Erythroblast (primary cell): Measurements from ENCODE around the gene NAPA.

ENCODE experiments used
- DNase-seq, 2 experiments: peaks; one replicate each; lab custom pipeline; 2025; lab: John Stamatoyannopoulos, UW
- GATA1 ChIP-seq: IDR thresholded peaks from 2 replicates; pipeline ENCODE4 v1.6.1; 2011; ENCODE audit warnings: low read depth, mild to moderate bottlenecking, control low read depth, low read length, moderate library complexity
- POLR2A ChIP-seq: IDR thresholded peaks from 2 replicates; pipeline ENCODE4 v1.6.1; 2011; ENCODE audit warnings: mild to moderate bottlenecking, low read length

Gene NAPA

DNA sequence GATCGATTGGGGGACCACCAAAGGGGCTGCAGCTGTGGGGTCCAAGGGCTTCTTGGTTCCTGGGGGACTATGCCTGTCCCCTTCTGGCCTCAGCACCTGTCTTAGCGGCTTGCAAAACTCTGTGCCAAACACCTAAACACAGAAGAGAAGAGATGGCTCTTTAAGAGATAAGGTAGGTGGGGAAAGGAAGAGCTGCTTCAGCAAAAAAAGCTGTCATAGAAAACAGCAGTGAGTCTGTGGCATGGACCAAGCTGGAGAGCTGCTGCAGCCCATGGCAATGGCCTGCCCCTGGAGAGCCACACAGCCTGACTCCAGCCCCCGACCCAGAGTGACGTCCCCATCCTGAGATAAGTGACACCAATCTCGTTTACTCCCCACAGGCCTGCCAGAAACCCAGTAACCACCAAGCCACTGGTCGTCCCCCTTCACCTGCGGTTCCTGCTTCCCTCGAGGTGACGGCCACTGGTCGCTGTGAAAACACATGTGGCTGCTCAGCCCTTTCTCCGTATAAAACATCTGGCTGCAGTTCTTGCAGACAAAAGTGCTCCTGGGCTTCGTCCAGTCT lies 25.0 kb upstream of the NAPA start:
- TF ChIP-seq GATA1, result no peak
- TF ChIP-seq POLR2A, result no peak
- no peak for DNase-seq

DNA sequence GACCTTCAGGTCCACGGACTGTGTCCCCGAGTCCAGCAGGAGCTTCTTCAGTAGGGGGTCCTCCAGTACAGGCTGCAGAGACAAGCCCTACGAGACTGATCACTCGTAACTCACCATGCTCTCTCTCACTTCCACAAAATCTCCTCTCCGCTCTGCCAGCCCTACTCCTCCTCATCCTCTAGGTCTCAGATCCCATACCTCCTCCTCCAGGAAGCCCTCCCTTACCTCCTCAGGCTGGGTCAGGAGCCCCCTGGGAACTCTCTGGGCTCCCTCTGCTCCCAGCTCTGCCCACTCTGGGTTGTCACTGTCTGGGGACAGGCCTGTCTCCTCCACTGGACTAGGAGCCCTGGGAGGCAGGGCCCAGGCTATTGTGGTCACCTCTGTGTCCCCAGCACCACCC lies 23.9 kb upstream of the NAPA start:
- TF ChIP-seq POLR2A (no peak), GATA1 (no peak)
- no peak for DNase-seq

DNA sequence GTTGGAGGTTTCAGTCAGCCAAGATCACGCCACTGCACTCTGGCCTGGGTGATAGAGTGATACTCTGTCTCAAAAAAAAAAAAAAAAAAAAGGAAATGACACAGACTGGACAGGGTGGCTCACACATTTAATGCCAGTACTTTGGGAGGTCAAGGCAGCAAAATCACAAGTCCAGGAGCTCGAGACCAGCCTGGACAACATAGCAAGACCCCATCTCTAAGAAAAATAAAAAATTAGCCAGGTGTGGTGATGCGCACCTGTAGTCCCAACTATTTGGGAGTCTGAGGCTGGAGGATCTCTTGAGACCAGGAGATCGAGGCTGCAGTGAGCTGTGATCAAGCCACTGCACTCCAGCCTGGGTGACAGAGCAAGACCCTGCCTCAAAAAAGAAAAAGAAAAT lies 22.6 kb upstream of the NAPA start:
- DNase-seq, result no peak
- TF ChIP-seq POLR2A, result no peak
- TF ChIP-seq GATA1, result no peak

DNA sequence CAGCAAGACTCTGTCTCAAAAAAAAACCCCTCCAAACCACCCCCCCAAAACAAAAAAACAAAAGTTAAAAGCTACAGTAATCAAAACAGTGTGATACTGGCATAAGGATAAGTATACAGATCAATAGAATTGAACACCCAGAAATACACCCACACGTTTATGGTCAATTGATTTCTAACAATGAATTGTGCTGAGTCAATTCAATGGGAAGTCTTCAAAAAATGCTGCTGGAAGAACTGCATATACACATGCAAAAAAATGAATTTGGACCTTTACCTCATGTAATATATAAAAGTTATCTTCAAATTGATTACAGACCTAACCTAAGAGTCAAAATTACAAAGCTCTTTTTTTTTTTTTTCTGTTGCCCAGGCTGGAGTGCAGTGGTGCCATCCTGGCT lies 19.8 kb upstream of the NAPA start:
- no peak for TF ChIP-seq POLR2A
- no peak for TF ChIP-seq GATA1
- DNase-seq, result no peak

DNA sequence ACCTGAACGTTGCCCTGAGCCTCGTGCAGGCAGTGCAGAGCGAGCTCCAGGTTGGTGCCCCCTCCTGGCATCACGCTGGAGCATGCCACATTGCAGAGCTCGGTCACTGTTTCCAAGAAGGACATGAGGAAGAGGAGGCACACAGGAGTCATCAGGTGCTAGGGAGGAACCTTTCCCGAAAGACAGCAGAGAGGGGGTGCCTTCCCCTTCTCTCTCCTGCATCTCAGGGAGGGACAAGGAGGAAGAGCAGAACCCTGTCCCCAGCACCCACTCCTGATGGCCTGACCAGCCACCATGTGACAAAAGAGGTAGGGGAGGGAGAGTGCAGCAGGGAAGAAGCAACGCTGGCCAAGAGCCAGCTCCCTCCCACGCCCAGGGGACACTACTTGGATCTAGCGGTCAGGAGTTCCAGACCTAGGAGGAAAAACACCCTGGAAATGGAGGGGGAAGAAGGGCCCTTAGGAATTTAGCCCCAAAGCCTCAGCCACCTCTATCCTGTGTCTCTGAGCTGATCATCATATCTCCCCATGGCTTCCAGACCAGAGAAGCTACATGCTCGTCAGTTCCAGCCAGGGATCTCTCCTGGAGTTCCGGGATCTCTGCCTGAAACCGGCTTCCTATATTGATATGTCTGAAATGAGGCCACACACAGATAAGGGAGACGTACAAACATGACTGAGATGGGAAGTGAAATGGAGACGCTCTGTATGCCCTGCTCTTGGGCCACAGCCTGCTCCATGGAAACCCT lies 17.0 kb upstream of the NAPA start:
- TF ChIP-seq POLR2A (no peak), GATA1 (no peak)
- DNase-seq, result no peak

DNA sequence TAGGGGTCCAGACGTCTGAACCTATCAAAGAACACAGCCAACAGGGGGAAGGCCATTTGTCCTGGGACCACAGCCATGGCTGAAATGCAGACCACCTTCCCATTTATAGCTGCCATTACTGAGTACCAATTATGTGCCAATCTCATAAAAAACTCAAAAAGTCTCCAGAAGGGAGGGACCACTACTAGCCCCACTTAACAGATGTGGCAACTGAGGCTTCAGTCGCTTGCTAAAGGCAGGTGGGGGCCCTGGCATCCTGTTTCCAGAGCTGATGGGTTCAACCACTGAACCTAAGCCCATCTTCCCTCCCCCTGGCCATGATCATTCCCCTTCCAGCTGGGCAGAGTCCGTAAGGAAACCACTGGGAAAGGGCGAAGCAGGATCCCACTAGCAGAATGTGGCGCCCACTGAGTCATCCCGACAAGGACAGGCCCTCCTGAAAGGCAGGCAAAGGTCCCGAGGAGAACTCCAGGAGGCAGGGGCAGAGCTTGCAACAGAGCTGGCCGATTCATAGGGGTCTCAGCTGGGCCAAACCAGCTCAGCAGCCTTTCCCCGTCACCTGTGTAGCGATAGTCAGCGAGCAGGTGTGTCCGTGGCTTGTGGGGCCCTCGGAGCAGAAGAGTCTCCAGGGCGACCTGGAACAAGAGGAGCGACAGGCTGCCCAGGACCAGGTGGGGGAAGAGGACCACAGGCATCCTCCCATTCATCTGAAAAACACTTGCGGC lies 14.3 kb upstream of the NAPA start:
- no peak for DNase-seq
- TF ChIP-seq GATA1 (no peak), POLR2A (no peak)

DNA sequence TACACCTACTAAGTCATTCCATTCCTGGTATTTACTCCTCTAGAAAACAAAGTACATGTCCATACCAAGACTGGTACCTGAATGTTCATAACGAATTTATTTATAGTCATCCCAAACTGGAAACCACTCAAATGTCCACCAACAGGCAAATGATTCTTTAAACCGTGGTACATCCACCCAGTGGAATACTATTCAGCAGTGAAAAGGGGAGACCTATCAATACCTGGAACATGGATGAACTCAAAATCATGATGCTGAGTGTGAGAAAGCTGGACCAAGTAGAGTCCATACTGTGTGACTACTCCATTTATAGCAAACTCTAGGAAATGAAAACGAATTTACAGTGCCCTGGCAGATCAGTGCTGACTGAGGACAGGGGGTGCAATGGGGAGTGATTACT lies 11.9 kb upstream of the NAPA start:
- no peak for TF ChIP-seq GATA1
- TF ChIP-seq POLR2A, result no peak
- DNase-seq, result no peak

DNA sequence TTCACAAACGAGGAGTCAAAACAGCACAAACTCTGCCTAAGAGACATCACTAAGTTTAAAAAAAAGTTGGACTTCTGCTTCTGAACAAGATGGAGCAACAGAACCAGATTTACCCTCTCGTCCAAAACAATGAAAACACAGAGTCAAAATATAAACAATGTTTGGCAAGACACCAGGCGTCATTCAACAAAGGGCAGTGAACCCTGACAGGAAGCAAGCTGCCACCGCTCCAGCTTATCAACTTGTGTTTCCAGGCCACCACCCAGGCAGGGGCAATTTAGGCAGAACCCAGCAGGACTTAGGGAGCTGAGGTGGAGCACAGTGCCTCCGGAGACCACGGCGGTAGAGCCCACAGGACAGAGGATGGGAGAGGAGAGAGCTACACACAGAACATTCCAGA lies 8.6 kb upstream of the NAPA start:
- no peak for DNase-seq
- no peak for TF ChIP-seq GATA1
- no peak for TF ChIP-seq POLR2A

DNA sequence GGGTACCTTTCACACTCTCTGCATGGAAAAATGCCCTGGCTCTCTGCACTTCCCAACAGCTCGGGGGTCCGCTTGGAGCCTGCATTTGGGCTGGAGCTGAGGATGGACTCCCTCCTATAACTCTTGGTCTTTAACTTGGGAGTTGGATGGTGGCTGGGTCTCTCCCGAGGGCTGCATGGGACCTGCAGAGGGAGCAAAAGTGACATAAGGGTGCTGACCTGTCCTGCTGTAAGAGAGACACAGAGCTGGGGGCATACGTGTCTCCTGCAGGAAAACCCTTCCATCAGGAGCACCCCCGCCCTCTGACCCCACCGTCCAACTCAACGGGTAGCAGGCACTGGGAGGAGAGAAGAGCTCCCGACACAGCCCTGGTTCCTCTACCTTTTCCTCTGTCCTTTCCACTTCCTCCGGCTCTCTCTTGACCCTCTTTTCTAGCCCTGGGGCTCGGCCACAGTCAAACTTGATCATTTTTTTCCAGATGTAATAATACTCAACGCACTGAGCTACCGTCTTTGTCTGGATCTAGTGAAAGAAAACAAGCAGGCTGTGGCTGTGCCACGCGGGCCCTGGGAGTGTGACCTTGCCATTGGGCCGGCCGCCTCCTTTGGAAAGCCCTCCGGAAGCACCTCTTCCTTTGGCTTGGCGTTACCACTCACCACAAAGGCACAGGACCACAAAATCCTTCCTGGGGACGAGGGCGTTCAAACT lies 6.8 kb upstream of the NAPA start:
- TF ChIP-seq GATA1, result no peak
- TF ChIP-seq POLR2A, result no peak
- no peak for DNase-seq

DNA sequence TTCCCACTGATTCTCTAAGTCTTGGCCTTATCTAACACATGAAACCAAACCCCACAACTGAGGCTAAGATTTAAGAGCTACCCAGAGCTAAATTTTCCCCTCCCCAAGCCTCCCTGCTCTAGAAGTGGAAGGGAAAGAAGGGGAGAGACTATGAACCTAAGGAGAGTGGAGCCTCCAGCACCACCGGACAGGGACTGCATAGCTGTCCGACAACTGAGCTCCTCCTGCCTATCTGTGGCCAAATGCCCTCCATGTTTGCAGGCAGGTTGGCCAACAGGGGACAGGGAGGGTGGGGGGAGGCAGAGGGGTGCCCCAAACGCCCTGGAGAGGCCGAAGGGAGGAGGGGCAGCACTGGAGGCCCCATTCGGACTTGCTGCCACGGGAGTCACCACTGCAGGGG lies 6.0 kb upstream of the NAPA start:
- no peak for DNase-seq
- TF ChIP-seq GATA1 (no peak), POLR2A (no peak)

DNA sequence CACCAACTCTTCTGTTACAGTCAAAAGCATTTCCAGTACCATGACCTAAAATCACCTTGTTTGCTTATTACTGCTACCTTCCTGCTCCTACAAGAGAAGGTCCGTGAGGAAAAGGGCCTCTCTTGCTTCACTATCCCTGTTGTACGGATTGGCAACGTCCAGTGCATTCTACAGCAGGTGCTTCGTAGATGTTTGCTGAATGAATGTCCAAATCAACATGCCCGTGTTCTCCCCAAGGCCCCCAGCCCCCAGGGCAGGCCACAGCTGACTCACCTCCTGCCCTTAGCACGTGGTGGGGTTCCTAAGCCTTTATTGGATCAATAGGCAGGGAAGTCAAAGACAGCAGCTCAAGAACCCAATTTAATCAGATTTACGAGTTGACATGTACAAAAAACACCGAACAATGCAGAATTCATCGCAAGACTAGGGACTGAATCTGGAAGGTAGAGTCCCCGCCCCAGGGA lies 5.5 kb upstream of the NAPA start:
- no peak for TF ChIP-seq GATA1
- no peak for TF ChIP-seq POLR2A
- no peak for DNase-seq

DNA sequence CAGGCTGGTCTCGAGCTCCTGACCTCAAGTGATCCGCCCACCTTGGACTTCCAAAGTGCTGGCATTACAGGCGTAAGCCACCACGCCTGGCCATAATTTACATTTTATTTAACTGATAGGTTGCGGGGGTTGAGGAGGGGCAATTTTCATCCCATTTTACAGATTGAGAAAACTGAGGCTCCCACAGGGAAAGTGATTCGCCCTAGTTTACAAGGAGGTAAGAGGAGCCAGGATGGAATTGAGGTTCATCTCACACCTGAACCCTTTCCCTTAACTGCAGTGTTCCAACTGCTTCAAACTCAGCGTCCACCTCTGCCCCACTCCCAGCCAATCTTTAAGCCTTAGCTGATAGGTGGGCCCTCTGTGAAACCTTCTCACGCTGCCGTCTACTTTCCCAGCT lies 4.0 kb upstream of the NAPA start:
- TF ChIP-seq GATA1, result no peak
- no peak for TF ChIP-seq POLR2A
- DNase-seq, result no peak

DNA sequence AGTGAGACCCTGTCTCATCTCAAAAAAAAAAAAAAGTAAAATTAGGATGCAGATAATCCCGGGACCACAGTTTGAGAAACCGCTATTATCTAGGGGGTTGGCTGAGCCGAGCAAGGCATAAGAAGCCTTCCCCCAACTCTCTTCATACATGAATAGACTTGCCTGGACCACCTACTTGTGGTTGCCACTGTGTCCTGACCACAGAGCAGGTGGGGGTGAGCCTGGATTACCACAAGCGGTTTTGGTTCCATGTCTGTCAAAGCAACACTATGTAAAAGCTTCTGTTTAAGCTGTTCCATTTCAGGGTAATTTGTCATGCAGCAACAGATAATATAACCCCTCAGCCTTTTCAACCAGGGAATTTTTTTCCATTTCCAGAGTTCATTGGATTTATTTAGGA lies 3.3 kb upstream of the NAPA start:
- no peak for DNase-seq
- TF ChIP-seq POLR2A, result no peak
- TF ChIP-seq GATA1, result no peak

DNA sequence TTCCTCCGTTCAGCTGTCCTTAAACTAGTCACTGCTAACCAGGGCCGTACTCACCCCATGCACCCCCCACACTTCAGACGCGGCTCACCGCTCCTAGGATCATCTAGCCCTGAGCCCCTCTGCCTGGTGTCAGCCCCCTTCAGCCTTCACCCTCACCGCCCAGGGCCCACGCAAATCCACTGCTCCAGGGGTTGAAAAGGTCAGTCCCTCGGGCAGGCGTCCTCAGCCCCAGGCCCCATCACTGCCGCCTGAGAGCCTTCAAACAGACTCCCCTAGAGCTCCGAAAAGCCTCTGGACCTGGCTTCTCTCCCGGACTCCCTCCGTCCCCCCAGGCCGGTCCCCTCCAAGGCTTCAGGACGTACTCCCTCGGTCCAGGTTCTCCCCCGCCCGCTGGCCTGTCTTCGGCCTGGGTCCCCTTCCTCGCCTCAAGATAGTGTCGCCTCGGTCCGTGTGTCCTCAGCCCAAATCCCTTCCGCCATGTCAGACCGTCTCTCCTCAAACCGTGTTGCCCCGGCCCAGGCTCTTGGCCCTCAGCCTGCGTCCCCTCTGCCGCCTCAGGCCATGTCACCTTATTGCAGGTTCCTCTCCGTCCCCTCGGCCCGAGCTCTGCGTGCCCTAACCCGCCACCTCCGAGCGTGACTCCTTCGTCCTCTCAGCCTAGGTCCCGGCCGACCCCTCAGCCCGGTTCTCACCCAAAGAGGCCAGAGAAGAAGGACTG lies 553 bp downstream of the NAPA start:
- DNase-seq, result peak in 1 of 2 experiments; percentile 86
- TF ChIP-seq POLR2A (no peak), GATA1 (no peak)
